ENCODE measurements around the gene MATR3. TPM values are rescaled to one million over a fixed set of nuclear protein-coding genes. Genes with fewer than 3 reads are reported as not detected.
"Not testable (repeated sequence)": the region's sequence is repeated elsewhere in the genome, so short reads cannot be mapped to it uniquely, and the experiment has no call there.

MATR3 gene
- total RNA-seq, 1 donor from 2014 or later, result 232 TPM

- Mint-ChIP-seq H3K4me1 (ENCODE audit: low read depth) (peaks cover 61% of the 10 kb centered on the region), H3K4me3 (peak overlapping the region; percentile 12), H3K36me3 (ENCODE audit: low read depth) (peaks cover 19% of the 10 kb centered on the region), H3K27me3 (ENCODE audit: insufficient read depth) (no peaks in the 10 kb centered on the region), H3K27ac (peak overlapping the region; percentile 77), H3K9me3 (no peaks in the 10 kb centered on the region)
- DNase-seq (ENCODE audit: low spot score), result no peak
- intact Hi-C loops (cut with micrococcal nuclease), result loop anchor here (1.0 kb wide), 1 partner anchor 13 kb away; no protein-coding TSS in a partner anchor
These were observed 13.3 kb downstream of the MATR3 start for GRCh38 chr5:139306628-139307379.

GRCh38 chr5:139308797-139309196, 15.3 kb downstream of the MATR3 start:
- intact Hi-C loops (cut with micrococcal nuclease), result no loop called here
- Mint-ChIP-seq H3K27ac (peak overlapping the region; percentile 5), H3K27me3 (ENCODE audit: insufficient read depth) (no peaks in the 10 kb centered on the region), H3K9me3 (no peaks in the 10 kb centered on the region), H3K36me3 (ENCODE audit: low read depth) (peaks cover 16% of the 10 kb centered on the region), H3K4me3 (peak overlapping the region; percentile 9), H3K4me1 (ENCODE audit: low read depth) (peaks cover 58% of the 10 kb centered on the region)
- no peak for DNase-seq (ENCODE audit: low spot score)

GRCh38 chr5:139310715-139311186, 17.2 kb downstream of the MATR3 start:
- H3K9me3 Mint-ChIP-seq; H3K27me3 Mint-ChIP-seq (ENCODE audit: insufficient read depth); intact Hi-C loops (cut with micrococcal nuclease); DNase-seq (ENCODE audit: low spot score); H3K4me3 Mint-ChIP-seq: not testable (repeated sequence)
- peaks cover 64% of the 10 kb centered on the region for H3K4me1 Mint-ChIP-seq (ENCODE audit: low read depth)
- peaks cover 20% of the 10 kb centered on the region for H3K36me3 Mint-ChIP-seq (ENCODE audit: low read depth)
- peak overlapping the region; percentile 6 for H3K27ac Mint-ChIP-seq

DNA sequence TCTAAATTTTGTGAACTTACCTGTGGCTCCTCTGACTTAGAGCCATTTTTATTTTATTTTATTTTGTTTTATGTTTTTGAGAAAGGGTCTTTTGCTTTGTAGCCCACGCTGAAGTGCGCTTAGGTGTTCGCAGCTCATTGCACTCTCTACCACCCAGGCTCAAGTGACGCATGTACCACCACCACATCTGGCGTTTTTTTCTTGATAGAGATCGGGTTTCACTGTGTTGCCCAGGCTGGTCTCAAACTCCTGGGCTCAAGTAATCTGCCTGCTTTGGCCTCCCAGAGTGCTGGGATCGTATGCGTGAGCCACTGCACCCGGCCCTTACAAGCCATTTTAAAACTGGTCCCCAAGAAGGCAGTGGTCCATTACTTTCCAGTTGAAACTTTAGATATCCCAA, 18.5 kb downstream of the MATR3 start:
- peaks cover 53% of the 10 kb centered on the region for H3K4me1 Mint-ChIP-seq (ENCODE audit: low read depth)

GRCh38 chr5:139314276-139314675, 20.7 kb downstream of the MATR3 start:
- intact Hi-C loops (cut with micrococcal nuclease), result no loop called here
- Mint-ChIP-seq H3K4me3 (no peak overlapping the region), H3K27ac (no peak overlapping the region), H3K27me3 (ENCODE audit: insufficient read depth) (no peaks in the 10 kb centered on the region), H3K9me3 (no peaks in the 10 kb centered on the region), H3K36me3 (ENCODE audit: low read depth) (peaks cover 23% of the 10 kb centered on the region), H3K4me1 (ENCODE audit: low read depth) (peaks cover 33% of the 10 kb centered on the region)
- no peak for DNase-seq (ENCODE audit: low spot score)

More for the DNA sequence above, 18.5 kb downstream of the MATR3 start:
- Mint-ChIP-seq H3K9me3 (no peaks in the 10 kb centered on the region), H3K27me3 (ENCODE audit: insufficient read depth) (no peaks in the 10 kb centered on the region), H3K36me3 (ENCODE audit: low read depth) (peaks cover 23% of the 10 kb centered on the region), H3K27ac (no peak overlapping the region), H3K4me3 (no peak overlapping the region)
- no peak for DNase-seq (ENCODE audit: low spot score)
- intact Hi-C loops (cut with micrococcal nuclease), result no loop called here

GRCh38 chr5:139315056-139315615, 21.6 kb downstream of the MATR3 start:
- peaks cover 27% of the 10 kb centered on the region for H3K4me1 Mint-ChIP-seq (ENCODE audit: low read depth)
- intact Hi-C loops (cut with micrococcal nuclease), result no loop called here
- H3K4me3 Mint-ChIP-seq, result no peak overlapping the region
- no peak overlapping the region for H3K27ac Mint-ChIP-seq
- H3K27me3 Mint-ChIP-seq (ENCODE audit: insufficient read depth), result no peaks in the 10 kb centered on the region
- H3K9me3 Mint-ChIP-seq, result no peaks in the 10 kb centered on the region
- no peak for DNase-seq (ENCODE audit: low spot score)
- peaks cover 24% of the 10 kb centered on the region for H3K36me3 Mint-ChIP-seq (ENCODE audit: low read depth)

- Mint-ChIP-seq H3K27ac (no peak overlapping the region), H3K9me3 (no peaks in the 10 kb centered on the region), H3K27me3 (ENCODE audit: insufficient read depth) (no peaks in the 10 kb centered on the region), H3K4me3 (no peak overlapping the region), H3K36me3 (ENCODE audit: low read depth) (peaks cover 14% of the 10 kb centered on the region), H3K4me1 (ENCODE audit: low read depth) (peaks cover 15% of the 10 kb centered on the region)
- intact Hi-C loops (cut with micrococcal nuclease), result no loop called here
- DNase-seq (ENCODE audit: low spot score), result no peak
These were observed 42.3 kb downstream of the MATR3 start for GRCh38 chr5:139335811-139336210.

- peaks cover 47% of the 10 kb centered on the region for H3K4me1 Mint-ChIP-seq (ENCODE audit: low read depth)
- no peak overlapping the region for H3K4me3 Mint-ChIP-seq
- H3K27me3 Mint-ChIP-seq (ENCODE audit: insufficient read depth), result no peaks in the 10 kb centered on the region
- no peak for DNase-seq (ENCODE audit: low spot score)
- no peak overlapping the region for H3K27ac Mint-ChIP-seq
- H3K9me3 Mint-ChIP-seq, result no peaks in the 10 kb centered on the region
- H3K36me3 Mint-ChIP-seq (ENCODE audit: low read depth), result peaks cover 11% of the 10 kb centered on the region
- intact Hi-C loops (cut with micrococcal nuclease), result loop anchor here (2.0 to 5.0 kb wide), 5 partner anchors 179 to 875 kb away; partner anchors contain the start of genes EGR1 and HSPA9
These were observed 46.5 kb downstream of the MATR3 start for GRCh38 chr5:139340051-139340450.

DNA sequence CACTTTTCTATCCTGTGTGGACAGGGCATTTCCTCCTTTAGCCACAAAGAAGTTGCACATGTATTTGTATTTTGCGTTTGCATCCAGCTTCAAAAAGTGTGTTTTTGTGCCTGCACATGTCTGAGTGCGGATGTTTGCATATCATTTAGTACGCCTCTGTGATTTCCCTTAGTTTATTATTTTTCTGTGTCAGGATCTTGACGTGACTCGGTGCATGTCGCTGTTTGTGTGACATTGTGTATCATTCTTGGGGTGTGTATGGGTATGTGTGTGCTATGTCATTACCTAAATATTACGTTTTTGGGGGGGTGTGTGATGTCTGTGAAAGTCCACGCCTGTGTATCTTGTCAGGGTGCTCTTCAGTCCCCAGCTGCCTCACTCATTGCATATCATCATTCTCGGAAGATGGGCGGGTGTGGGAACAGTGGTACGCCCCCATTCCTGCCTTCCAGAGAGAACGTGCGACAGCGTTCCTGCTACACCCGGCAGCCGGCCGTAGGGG, 47.7 kb downstream of the MATR3 start:
- peaks cover 52% of the 10 kb centered on the region for H3K4me1 Mint-ChIP-seq (ENCODE audit: low read depth)
- H3K27ac Mint-ChIP-seq, result peak overlapping the region; percentile 95
- H3K36me3 Mint-ChIP-seq (ENCODE audit: low read depth), result peaks cover 14% of the 10 kb centered on the region
- H3K9me3 Mint-ChIP-seq, result no peaks in the 10 kb centered on the region
- peak overlapping the region; percentile 94 for H3K4me3 Mint-ChIP-seq
- intact Hi-C loops (cut with micrococcal nuclease), result loop anchor here (1.0 to 5.0 kb wide), 8 partner anchors 48 to 876 kb away; partner anchors contain the start of genes EGR1, HSPA9, MATR3 and SPATA24
- DNase-seq (ENCODE audit: low spot score), result no peak
- H3K27me3 Mint-ChIP-seq (ENCODE audit: insufficient read depth), result no peaks in the 10 kb centered on the region

DNA sequence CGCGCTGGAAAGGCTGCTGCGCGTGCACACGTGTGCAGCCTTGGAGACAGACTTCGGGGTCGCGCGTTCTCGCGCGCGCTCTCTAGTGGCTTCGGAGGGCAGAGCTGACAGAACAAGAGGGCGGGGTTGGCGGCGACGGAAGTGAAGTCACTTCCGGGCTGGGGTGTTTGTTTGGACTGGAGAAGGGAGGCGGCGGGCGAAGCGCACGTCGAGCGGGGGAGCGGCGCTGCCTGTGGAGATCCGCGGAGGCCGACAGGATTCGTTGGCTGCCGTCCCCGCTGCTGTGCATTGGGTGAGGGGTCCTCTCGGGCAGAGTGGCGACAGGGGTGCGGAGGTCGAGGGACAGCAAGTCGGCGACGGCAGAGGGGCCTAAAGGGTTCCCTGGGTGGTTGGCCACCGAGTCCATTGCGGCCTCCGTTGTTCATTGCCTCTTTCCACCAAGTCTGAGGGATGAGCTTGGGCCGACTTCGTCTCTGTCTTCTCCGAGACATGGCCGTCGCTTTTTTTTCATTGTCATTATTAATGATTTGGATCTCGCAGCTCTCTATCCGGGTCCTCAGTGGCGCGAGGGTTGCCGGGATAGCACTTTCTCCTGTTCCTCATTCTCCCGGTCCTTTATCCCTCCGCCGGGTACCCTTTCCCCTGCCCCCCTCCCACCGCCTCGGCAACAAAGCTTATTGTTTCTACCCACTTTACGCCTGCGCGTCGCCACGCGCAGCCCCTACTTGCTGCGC, 48.3 kb downstream of the MATR3 start, which contains the start of gene PAIP2:
Gene PAIP2 (plus strand): TSS at position 166 of the 734 bp plus-strand sequence. CDS start 21,931 bp downstream, outside the sequence.
- Mint-ChIP-seq H3K4me1 (ENCODE audit: low read depth) (peaks cover 46% of the 10 kb centered on the region), H3K27me3 (ENCODE audit: insufficient read depth) (no peaks in the 10 kb centered on the region), H3K36me3 (ENCODE audit: low read depth) (peaks cover 19% of the 10 kb centered on the region), H3K27ac (peak within 1 kb of the TSS; percentile 95), H3K9me3 (no peaks in the 10 kb centered on the region), H3K4me3 (peak within 1 kb of the TSS; percentile 94)
- peak; percentile 95 for DNase-seq (ENCODE audit: low spot score)
- intact Hi-C loops (cut with micrococcal nuclease), result loop anchor here (1.0 to 5.0 kb wide), 13 partner anchors 29 to 877 kb away; partner anchors contain the start of genes EGR1, HSPA9, MATR3 and SIL1

- Mint-ChIP-seq H3K27me3 (ENCODE audit: insufficient read depth) (no peaks in the 10 kb centered on the region), H3K27ac (peak overlapping the region; percentile 95), H3K4me3 (peak overlapping the region; percentile 94), H3K9me3 (no peaks in the 10 kb centered on the region), H3K36me3 (ENCODE audit: low read depth) (peaks cover 20% of the 10 kb centered on the region), H3K4me1 (ENCODE audit: low read depth) (peaks cover 45% of the 10 kb centered on the region)
- intact Hi-C loops (cut with micrococcal nuclease), result loop anchor here (1.0 to 5.0 kb wide), 7 partner anchors 28 to 765 kb away; partner anchors contain the start of genes SIL1 and UBE2D2
- peak; percentile 80 for DNase-seq (ENCODE audit: low spot score)
These were observed 48.8 kb downstream of the MATR3 start for GRCh38 chr5:139342423-139342723.

DNA sequence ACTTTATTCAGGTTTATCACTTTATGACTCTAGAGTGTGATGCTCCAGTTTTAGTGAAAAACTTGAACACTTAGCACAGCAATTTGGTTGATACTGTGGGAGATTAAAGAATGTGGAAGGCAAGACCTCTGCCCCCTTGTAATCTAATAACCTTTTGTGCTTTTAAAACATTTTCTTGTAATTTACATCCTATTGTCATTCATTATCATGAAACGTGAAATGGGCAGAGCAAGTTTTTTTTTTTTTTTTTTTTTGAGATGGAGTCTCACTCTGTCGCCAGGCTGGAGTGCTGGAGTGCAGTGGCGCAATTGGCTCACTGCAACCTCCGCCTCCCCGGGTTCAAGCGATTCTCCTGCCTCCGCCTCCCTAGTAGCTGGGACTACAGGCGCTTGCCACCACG, 49.9 kb downstream of the MATR3 start:
- intact Hi-C loops (cut with micrococcal nuclease), result loop anchor here (2.0 to 5.0 kb wide), 4 partner anchors 27 to 764 kb away; partner anchors contain the start of gene SIL1
- peaks cover 45% of the 10 kb centered on the region for H3K4me1 Mint-ChIP-seq (ENCODE audit: low read depth)
- H3K27ac Mint-ChIP-seq, result peak overlapping the region; percentile 95

More for the DNA sequence above, 49.9 kb downstream of the MATR3 start:
- H3K9me3 Mint-ChIP-seq, result no peaks in the 10 kb centered on the region
- DNase-seq (ENCODE audit: low spot score), result no peak
- peaks cover 20% of the 10 kb centered on the region for H3K36me3 Mint-ChIP-seq (ENCODE audit: low read depth)
- H3K27me3 Mint-ChIP-seq (ENCODE audit: insufficient read depth), result no peaks in the 10 kb centered on the region
- H3K4me3 Mint-ChIP-seq, result peak overlapping the region; percentile 94
